GM12878 (cell line): Measurements from ENCODE around the gene SCTR. TPM values are rescaled to one million over a fixed set of nuclear protein-coding genes. Genes with fewer than 3 reads are reported as not detected.

Experiments used
- ATAC-seq: fragments of 200-7000 bp; cut with Tn5 transposase; 3 replicates; pipeline ENCODE4 v1.9.1; 2020; ENCODE audit warnings: mild to moderate bottlenecking, moderate library complexity
- BruUV-seq: library from RNA; stranded (reverse); fragments of 400-500 nt; replicated peaks from 2 replicates; lab custom pipeline; 2021; lab: Mats Ljungman, UMichigan
- CTCF ChIA-PET: fragments of 300-600 bp; sonication (Branson Sonifier 250); formaldehyde crosslinking; extraction: SDS; loops from one replicate; lab custom pipeline; 2021; ENCODE audit warnings: inconsistent platforms; lab: Yijun Ruan, JAX
- POLR2A ChIA-PET: fragments of 350-600 bp; formaldehyde crosslinking; extraction: SDS; loops from one replicate; lab custom pipeline; 2021; ENCODE audit warnings: inconsistent platforms; lab: Charles Lee
- RAD21 ChIA-PET: fragments of 300-600 bp; sonication (Branson Sonifier 250); formaldehyde crosslinking; loops from one replicate; lab custom pipeline; 2023; ENCODE audit warnings: antibody characterized with exemption; ENCODE audit not compliant: unreplicated experiment; lab: Charles Lee
- SMC1A ChIA-PET: fragments of 300-600 bp; sonication (Branson Sonifier 250); formaldehyde crosslinking; loops from one replicate; lab custom pipeline; 2023; ENCODE audit not compliant: unreplicated experiment, uncharacterized antibody; lab: Charles Lee
- DNase-seq: peaks from one replicate; pipeline ENCODE4 v3.0.0-alpha.2; 2011; ENCODE audit warnings: low read depth, low spot score
- FAIRE-seq: peaks from 3 replicates; lab custom pipeline; 2011; peaks lifted over from hg19 to GRCh38; lab: Jason Lieb, UNC
- H2AFZ ChIP-seq: 2 replicates; pipeline ENCODE4 v1.6.0; 2011; ENCODE audit warnings: low read depth, low read length, control low read depth; ENCODE audit not compliant: control insufficient read depth
- H3K27ac ChIP-seq: 2 replicates; pipeline ENCODE4 v1.5.1; 2011; ENCODE audit warnings: control low read depth; ENCODE audit not compliant: control insufficient read depth, insufficient read depth
- H3K27me3 ChIP-seq, 2 experiments: replicated peaks in 1 of 2; 2 replicates each; pipeline versions ENCODE4 v1.6.0 to v1.6.1; 2011; ENCODE audit warnings: low read length in 1 of 2; ENCODE audit not compliant: control insufficient read depth in 2 of 2, insufficient read depth in 2 of 2
- H3K36me3 ChIP-seq, 2 experiments: 2 replicates each; pipeline ENCODE4 v1.5.1; 2011; ENCODE audit warnings: low read length in 1 of 2; ENCODE audit not compliant: control insufficient read depth in 2 of 2, insufficient read depth in 2 of 2
- H3K4me1 ChIP-seq: 2 replicates; pipeline ENCODE4 v1.6.1; 2011; ENCODE audit warnings: mild to moderate bottlenecking, low read length, moderate library complexity, mixed read lengths; ENCODE audit not compliant: control insufficient read depth, insufficient read depth
- H3K4me2 ChIP-seq: 2 replicates; pipeline ENCODE4 v1.6.0; 2011; ENCODE audit warnings: control low read depth; ENCODE audit not compliant: control insufficient read depth, insufficient read depth
- H3K4me3 ChIP-seq: fragments of 200-600 bp; sonication (generic); 2 replicates; pipeline ENCODE4 v1.5.1; 2016
- H3K79me2 ChIP-seq: 2 replicates; pipeline ENCODE4 v1.6.0; 2011; ENCODE audit warnings: low read length; ENCODE audit not compliant: control insufficient read depth, insufficient read depth
- H3K9ac ChIP-seq: 2 replicates; pipeline ENCODE4 v1.8.0; 2011; ENCODE audit warnings: low read length, control low read depth, mixed read lengths; ENCODE audit not compliant: control insufficient read depth, insufficient read depth
- H3K9me3 ChIP-seq: replicated peaks from 3 replicates; pipeline ENCODE4 v1.5.1; 2011; ENCODE audit warnings: mild to moderate bottlenecking, low read length; ENCODE audit not compliant: control insufficient read depth, insufficient read depth
- H4K20me1 ChIP-seq: 2 replicates; pipeline ENCODE4 v1.6.0; 2011; ENCODE audit not compliant: control insufficient read depth, insufficient read depth
- ATF7 ChIP-seq: fragments of 450-650 bp; IDR thresholded peaks from 2 replicates; pipeline ENCODE4 v1.6.1; 2016; ENCODE audit warnings: low read depth, mild to moderate bottlenecking
- HDAC6 ChIP-seq: fragments of 200-600 bp; sonication (generic); IDR thresholded peaks from one replicate; pipeline ENCODE4 v1.8.0; 2017; ENCODE audit warnings: antibody characterized with exemption; ENCODE audit not compliant: unreplicated experiment
- JUNB ChIP-seq: IDR thresholded peaks from 2 replicates; pipeline ENCODE4 v1.6.1; 2016; ENCODE audit warnings: antibody characterized with exemption, mild to moderate bottlenecking
- MAX ChIP-seq: IDR thresholded peaks from 2 replicates; pipeline ENCODE4 v1.6.1; 2012; ENCODE audit warnings: low read depth, low read length, improper control_type of control experiment
- NR2F1 ChIP-seq: fragments of 450-650 bp; conservative IDR thresholded peaks from 2 replicates; pipeline ENCODE4 v1.6.1; 2017; ENCODE audit warnings: mild to moderate bottlenecking
- RB1 ChIP-seq: fragments of 450-650 bp; formaldehyde crosslinking; IDR thresholded peaks from 2 replicates; pipeline ENCODE4 v1.6.1; 2017; ENCODE audit warnings: mild to moderate bottlenecking, borderline replicate concordance
- SMC3 ChIP-seq: IDR thresholded peaks from 2 replicates; pipeline ENCODE4 v1.6.1; 2011; ENCODE audit warnings: low read length, improper control_type of control experiment, borderline replicate concordance
- ZNF207 ChIP-seq: fragments of 450-650 bp; IDR thresholded peaks from 2 replicates; pipeline ENCODE4 v1.6.1; 2014; ENCODE audit warnings: antibody characterized with exemption, mild to moderate bottlenecking, borderline replicate concordance
- ZNF274 ChIP-seq: IDR thresholded peaks from one replicate; pipeline ENCODE4 v1.8.0; 2011; ENCODE audit not compliant: insufficient read length, insufficient read depth
- WGBS: methylation state at CpG from one replicate; pipeline ENCODE4 v1.1.6; 2016; ENCODE audit warnings: low lambda C conversion rate; ENCODE audit not compliant: insufficient replicate concordance, insufficient coverage; ENCODE audit errors: missing lambda C conversion rate; 5-methylcytosine and 5-hydroxymethylcytosine counted together
- in situ Hi-C: fragments of 300-500 bp; cut with MboI; formaldehyde crosslinking; loops from 9 replicates; pipeline ENCODE4 v1.14.3; 2018; ENCODE audit warnings: mixed read lengths
- intact Hi-C: fragments of 100-400 bp; cut with micrococcal nuclease; formaldehyde crosslinking; loops from one replicate; pipeline ENCODE4 v1.14.2; 2022; ENCODE audit not compliant: unreplicated experiment
- polyA plus RNA-seq, 11 experiments: library from polyadenylated mRNA; depleted of rRNA in 4 of 11; unstranded in 6 of 11; stranded (reverse) in 5 of 11; fragments of >200 nt; fragmentation: Nextera tagmentation in 4 of 11; fragmentation: Illumina TruSeq in 1 of 11; extraction: Ambion mirVana in 4 of 11; extraction: Trizol in 1 of 11; gene quantifications; 1 replicate in 1 of 11; 2 replicates in 10 of 11; pipeline versions ENCODE4 v1.2.1 to v1.2.3, GENCODE V29; 2011 to 2016; ENCODE audit warnings: inconsistent platforms in 2 of 11, missing spikeins in 2 of 11, low read depth in 1 of 11
- total RNA-seq, 4 experiments: library from RNA; depleted of rRNA in 3 of 4; stranded (reverse); fragments of >200 nt in 3 of 4; fragmentation: Illumina TruSeq in 1 of 4; extraction: Trizol in 1 of 4; gene quantifications; 2 replicates each; pipeline versions ENCODE4 v1.2.1 to v1.2.3, GENCODE V29; 2013 to 2021
- TF ChIP-seq, protein P1 (sequence below): fragments of 450-650 bp; formaldehyde crosslinking; IDR thresholded peaks from 2 replicates; pipeline ENCODE4 v1.5.0; 2022; ENCODE audit warnings: mild to moderate bottlenecking, missing genetic modification characterization
- TF ChIP-seq, protein P2 (sequence below): fragments of 450-650 bp; IDR thresholded peaks from 2 replicates; pipeline ENCODE4 v1.6.1; 2018; ENCODE audit warnings: borderline replicate concordance, mild to moderate bottlenecking; ENCODE audit not compliant: partially characterized antibody
- TF ChIP-seq, protein P3 (sequence below): fragments of 150-350 bp; IDR thresholded peaks from 2 replicates; pipeline ENCODE4 v1.6.1; 2016; ENCODE audit warnings: low read depth, low read length

Gene SCTR
- total and polyA plus RNA-seq, 10 of the 15 experiments (the other 5 are each of a cell fraction or from before 2014, with no cell fraction given): 0.26 TPM; not detected in 9

DNA sequence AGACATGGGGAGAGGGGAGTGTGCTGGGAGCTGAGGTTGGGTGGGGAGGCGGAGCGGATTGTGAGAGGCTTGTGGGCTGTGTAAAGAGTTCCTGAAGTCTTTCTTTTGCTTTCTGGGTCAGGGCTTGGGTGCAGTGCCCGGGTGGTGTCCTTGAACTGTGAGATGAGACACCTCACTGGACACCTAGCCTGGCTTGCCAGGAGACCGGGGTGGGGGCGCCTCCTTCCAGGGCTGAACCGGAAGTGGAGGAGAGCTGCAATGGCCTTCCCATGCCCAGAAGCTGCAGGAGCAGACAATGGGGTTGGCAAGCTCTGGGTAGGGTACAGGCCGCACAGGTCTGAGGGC is 88.4 kb downstream of the SCTR start:
- no peaks in the 10 kb centered on the region for H4K20me1 ChIP-seq
- H3K9ac ChIP-seq: no peak overlapping the region
- ATAC-seq: no peak
- H3K27me3 ChIP-seq: peaks cover 0 to 5% of the 10 kb centered on the region in 2 experiments; a peak in 2 of 4 replicates
- H3K79me2 ChIP-seq: no peaks in the 10 kb centered on the region
- H3K4me1 ChIP-seq: peaks cover under 1% of the 10 kb centered on the region; the same call in 1 of the 2 replicates
- intact Hi-C loops: no loop called here
- ChIA-PET CTCF (interaction anchor here (1.4 to 1.5 kb wide), 2 partner anchors 27 to 43 kb away, joined by 3 to 4 read pairs; no protein-coding TSS in a partner anchor), RAD21 (interaction anchor here (0.6 kb wide), 1 partner anchor 28 kb away, joined by 3 read pairs; no protein-coding TSS in a partner anchor), POLR2A (no interaction called here), SMC1A (interaction anchor here (1.4 kb wide), 1 partner anchor 20 kb away, joined by 4 read pairs; no protein-coding TSS in a partner anchor)
- TF ChIP-seq ZNF274 (no peak), NR2F1 (no peak), ZNF207 (no peak), RB1 (no peak), JUNB (no peak), HDAC6 (no peak), MAX (no peak), ATF7 (no peak), SMC3 (no peak)
- TF ChIP-seq, protein P1, sequence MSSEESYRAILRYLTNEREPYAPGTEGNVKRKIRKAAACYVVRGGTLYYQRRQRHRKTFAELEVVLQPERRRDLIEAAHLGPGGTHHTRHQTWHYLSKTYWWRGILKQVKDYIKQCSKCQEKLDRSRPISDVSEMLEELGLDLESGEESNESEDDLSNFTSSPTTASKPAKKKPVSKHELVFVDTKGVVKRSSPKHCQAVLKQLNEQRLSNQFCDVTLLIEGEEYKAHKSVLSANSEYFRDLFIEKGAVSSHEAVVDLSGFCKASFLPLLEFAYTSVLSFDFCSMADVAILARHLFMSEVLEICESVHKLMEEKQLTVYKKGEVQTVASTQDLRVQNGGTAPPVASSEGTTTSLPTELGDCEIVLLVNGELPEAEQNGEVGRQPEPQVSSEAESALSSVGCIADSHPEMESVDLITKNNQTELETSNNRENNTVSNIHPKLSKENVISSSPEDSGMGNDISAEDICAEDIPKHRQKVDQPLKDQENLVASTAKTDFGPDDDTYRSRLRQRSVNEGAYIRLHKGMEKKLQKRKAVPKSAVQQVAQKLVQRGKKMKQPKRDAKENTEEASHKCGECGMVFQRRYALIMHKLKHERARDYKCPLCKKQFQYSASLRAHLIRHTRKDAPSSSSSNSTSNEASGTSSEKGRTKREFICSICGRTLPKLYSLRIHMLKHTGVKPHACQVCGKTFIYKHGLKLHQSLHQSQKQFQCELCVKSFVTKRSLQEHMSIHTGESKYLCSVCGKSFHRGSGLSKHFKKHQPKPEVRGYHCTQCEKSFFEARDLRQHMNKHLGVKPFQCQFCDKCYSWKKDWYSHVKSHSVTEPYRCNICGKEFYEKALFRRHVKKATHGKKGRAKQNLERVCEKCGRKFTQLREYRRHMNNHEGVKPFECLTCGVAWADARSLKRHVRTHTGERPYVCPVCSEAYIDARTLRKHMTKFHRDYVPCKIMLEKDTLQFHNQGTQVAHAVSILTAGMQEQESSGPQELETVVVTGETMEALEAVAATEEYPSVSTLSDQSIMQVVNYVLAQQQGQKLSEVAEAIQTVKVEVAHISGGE (CRISPR knock-in tag): no peak
- TF ChIP-seq, protein P2, sequence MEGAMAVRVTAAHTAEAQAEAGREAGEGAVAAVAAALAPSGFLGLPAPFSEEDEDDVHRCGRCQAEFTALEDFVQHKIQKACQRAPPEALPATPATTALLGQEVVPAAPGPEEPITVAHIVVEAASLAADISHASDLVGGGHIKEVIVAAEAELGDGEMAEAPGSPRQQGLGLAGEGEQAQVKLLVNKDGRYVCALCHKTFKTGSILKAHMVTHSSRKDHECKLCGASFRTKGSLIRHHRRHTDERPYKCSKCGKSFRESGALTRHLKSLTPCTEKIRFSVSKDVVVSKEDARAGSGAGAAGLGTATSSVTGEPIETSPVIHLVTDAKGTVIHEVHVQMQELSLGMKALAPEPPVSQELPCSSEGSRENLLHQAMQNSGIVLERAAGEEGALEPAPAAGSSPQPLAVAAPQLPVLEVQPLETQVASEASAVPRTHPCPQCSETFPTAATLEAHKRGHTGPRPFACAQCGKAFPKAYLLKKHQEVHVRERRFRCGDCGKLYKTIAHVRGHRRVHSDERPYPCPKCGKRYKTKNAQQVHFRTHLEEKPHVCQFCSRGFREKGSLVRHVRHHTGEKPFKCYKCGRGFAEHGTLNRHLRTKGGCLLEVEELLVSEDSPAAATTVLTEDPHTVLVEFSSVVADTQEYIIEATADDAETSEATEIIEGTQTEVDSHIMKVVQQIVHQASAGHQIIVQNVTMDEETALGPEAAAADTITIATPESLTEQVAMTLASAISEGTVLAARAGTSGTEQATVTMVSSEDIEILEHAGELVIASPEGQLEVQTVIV: no peak
- TF ChIP-seq, protein P3, sequence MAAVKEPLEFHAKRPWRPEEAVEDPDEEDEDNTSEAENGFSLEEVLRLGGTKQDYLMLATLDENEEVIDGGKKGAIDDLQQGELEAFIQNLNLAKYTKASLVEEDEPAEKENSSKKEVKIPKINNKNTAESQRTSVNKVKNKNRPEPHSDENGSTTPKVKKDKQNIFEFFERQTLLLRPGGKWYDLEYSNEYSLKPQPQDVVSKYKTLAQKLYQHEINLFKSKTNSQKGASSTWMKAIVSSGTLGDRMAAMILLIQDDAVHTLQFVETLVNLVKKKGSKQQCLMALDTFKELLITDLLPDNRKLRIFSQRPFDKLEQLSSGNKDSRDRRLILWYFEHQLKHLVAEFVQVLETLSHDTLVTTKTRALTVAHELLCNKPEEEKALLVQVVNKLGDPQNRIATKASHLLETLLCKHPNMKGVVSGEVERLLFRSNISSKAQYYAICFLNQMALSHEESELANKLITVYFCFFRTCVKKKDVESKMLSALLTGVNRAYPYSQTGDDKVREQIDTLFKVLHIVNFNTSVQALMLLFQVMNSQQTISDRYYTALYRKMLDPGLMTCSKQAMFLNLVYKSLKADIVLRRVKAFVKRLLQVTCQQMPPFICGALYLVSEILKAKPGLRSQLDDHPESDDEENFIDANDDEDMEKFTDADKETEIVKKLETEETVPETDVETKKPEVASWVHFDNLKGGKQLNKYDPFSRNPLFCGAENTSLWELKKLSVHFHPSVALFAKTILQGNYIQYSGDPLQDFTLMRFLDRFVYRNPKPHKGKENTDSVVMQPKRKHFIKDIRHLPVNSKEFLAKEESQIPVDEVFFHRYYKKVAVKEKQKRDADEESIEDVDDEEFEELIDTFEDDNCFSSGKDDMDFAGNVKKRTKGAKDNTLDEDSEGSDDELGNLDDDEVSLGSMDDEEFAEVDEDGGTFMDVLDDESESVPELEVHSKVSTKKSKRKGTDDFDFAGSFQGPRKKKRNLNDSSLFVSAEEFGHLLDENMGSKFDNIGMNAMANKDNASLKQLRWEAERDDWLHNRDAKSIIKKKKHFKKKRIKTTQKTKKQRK: no peak
- H3K9me3 ChIP-seq: no peaks in the 10 kb centered on the region
- BruUV-seq: no TSS peak
- WGBS: 53% methylated on average over 7 of the region's 7 CpGs
- no peak overlapping the region for H2AFZ ChIP-seq
- H3K27ac ChIP-seq: no peak overlapping the region
- H3K4me3 ChIP-seq: no peak overlapping the region
- no peak for FAIRE-seq
- no peaks in the 10 kb centered on the region for H3K36me3 ChIP-seq
- in situ Hi-C loops: no loop called here
- H3K4me2 ChIP-seq: no peak overlapping the region
- no peak for DNase-seq
